D721Med (cell line): Measurements from ENCODE around the gene IL17RA.

Experiments
- DNase-seq: peaks from one replicate; pipeline ENCODE4 v3.0.0; 2011; ENCODE audit warnings: low spot score; ENCODE audit not compliant: insufficient read length
- FAIRE-seq: peaks from 2 replicates; lab custom pipeline; 2011; peaks lifted over from hg19 to GRCh38; lab: Jason Lieb, UNC
- CTCF ChIP-seq: IDR thresholded peaks from 2 replicates; pipeline ENCODE4 v1.5.1; 2012; ENCODE audit warnings: mild to moderate bottlenecking, control low read depth; ENCODE audit not compliant: insufficient read depth; ENCODE audit errors: missing control alignments

The IL17RA gene

GRCh38 chr22:17091851-17092250 lies 7.1 kb downstream of the IL17RA start:
- FAIRE-seq: no peak
- no peak for DNase-seq
- TF ChIP-seq CTCF: no peak

DNA sequence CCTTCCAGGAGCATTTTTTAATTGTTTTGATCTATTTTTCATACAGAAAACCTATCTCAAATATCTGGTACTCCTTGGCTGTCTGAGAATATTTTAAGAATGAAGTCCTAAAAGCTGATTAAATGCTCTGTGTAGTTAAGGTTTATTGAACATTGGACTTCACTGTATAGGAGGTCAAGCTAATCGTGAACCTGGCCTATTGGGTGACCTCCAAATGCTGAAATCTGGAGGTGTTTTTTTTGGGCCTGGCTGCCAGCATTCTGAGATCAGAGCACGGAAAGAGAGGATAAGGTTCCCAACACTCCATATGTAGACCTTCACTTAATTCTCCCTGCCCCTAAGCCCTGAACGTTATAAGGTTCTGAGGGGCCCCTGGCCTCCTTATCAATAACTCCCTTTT lies 8.3 kb downstream of the IL17RA start:
- TF ChIP-seq CTCF: no peak
- no peak for DNase-seq
- no peak for FAIRE-seq

DNA sequence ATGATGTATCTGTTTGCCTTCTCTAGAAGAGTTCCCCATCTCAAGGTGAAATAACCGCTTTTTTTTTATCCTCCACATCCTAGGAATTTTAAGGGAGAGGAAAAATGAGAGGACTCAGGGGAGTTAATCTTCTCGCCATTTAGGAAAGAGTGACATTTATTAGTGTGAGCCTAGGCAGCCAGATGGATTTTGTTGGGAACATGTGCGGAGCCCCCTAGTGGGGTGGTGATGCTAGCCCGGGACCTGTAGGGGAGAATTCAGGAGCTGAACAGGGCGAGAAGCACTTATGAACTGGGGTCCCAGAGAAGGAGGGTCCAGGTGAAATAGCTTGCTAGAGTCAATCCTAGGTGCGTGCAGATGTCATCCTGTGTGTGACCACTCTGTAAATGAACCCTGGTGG lies 10.7 kb downstream of the IL17RA start:
- FAIRE-seq (no peak), DNase-seq (no peak)
- TF ChIP-seq CTCF: peak; percentile 37

- DNase-seq (no peak), FAIRE-seq (no peak)
- TF ChIP-seq CTCF: no peak
Measured at GRCh38 chr22:17096071-17096470, 11.3 kb downstream of the IL17RA start.

DNA sequence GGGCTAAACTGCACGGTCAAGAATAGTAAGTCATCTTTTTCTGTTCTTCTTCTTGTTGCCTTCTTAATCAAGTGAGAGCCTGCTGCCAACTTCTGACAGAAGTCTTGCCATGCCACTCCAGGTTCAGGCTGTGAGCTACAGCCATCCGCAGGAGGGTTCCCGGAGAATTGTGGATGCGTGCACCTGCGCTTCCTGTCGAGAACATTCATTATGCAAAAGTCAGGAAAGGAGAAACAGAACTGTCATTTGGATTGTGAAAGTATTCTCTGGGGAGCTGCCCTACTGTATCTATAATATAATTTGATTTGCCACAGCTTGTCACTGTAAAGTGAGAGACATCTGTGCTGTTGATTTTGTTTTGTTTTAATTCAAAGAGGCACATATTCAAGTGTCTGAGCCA lies 12.3 kb downstream of the IL17RA start:
- TF ChIP-seq CTCF: no peak
- FAIRE-seq (no peak), DNase-seq (no peak)

DNA sequence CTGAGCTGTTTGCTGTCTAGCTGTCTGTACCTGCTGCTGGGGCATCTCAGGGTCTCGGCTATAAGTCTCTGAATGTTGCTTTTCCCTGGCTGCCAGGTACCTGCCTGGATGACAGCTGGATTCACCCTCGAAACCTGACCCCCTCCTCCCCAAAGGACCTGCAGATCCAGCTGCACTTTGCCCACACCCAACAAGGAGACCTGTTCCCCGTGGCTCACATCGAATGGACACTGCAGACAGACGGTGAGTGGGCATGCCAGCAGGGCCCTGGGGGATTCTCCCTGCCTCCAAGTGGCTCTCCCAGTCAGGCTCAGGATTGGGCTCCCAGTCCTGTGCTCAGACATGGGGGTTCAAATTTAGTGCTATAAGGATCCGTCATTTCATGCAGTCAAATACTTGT lies 12.9 kb downstream of the IL17RA start:
- TF ChIP-seq CTCF: no peak
- no peak for FAIRE-seq
- DNase-seq: no peak

DNA sequence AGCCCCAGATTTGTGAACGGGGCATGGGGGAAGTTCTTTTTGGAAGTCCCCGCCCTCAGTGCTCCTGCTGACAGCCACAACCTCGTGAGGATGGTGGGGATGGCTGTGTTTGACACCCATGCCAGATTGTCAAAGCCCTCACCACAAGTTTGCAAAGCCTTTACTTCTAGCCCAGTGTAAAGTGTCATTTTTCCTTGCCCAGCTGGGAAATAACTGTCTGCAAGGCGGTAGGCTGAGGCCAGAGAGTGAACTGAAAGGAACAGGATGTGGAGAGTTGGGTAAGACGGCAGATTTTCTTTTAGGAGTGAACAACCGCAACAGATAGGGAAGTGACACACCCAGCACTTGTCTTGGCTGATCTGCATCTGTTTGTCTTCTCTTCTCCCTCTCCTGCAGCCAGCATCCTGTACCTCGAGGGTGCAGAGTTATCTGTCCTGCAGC lies 13.6 kb downstream of the IL17RA start:
- DNase-seq (no peak), FAIRE-seq (no peak)
- no peak for TF ChIP-seq CTCF
